CD4-positive, alpha-beta T cell (primary cell): Measurements from ENCODE around the gene TSC2. TPM values are rescaled to one million over a fixed set of nuclear protein-coding genes. Genes with fewer than 3 reads are reported as not detected.

Experiments
- ATAC-seq: fragments of 200-7000 bp; cut with Tn5 transposase; one replicate; pipeline ENCODE4 v1.10.0; 2022; ENCODE audit warnings: mild to moderate bottlenecking; ENCODE audit not compliant: poor library complexity
- CTCF ChIA-PET: fragments of 350-600 bp; sonication (Branson Sonifier 250); formaldehyde crosslinking; loops from one replicate; lab custom pipeline; 2021; ENCODE audit warnings: antibody characterized with exemption, inconsistent platforms; lab: Charles Lee
- POLR2A ChIA-PET: fragments of 350-600 bp; sonication (Branson Sonifier 250); formaldehyde crosslinking; loops from one replicate; lab custom pipeline; 2021; ENCODE audit warnings: antibody characterized with exemption, inconsistent platforms; lab: Charles Lee
- DNase-seq, 14 experiments: peaks; one replicate each; pipeline ENCODE4 v3.0.0-alpha.2; 2013 to 2020; ENCODE audit warnings: mixed read lengths in 2 of 14
- H3K27ac ChIP-seq, 2 donors: one replicate each; pipeline versions ENCODE4 v1.5.1 to v1.7.0; 2013; ENCODE audit warnings: low read length in 2 of 2, low read depth in 1 of 2, mild to moderate bottlenecking in 1 of 2
- H3K27me3 ChIP-seq, 2 experiments: 1 replicate in 1 of 2; 2 replicates in 1 of 2; pipeline versions ENCODE4 v1.6.1 to v1.7.0; 2013; ENCODE audit warnings: low read length in 2 of 2, control low read depth in 1 of 2, mild to moderate bottlenecking in 1 of 2, moderate library complexity in 1 of 2; ENCODE audit not compliant: insufficient read depth in 2 of 2, control insufficient read depth in 1 of 2
- H3K36me3 ChIP-seq: one replicate; pipeline ENCODE4 v1.6.1; 2013; ENCODE audit warnings: low read length, control low read depth; ENCODE audit not compliant: insufficient read depth
- H3K4me1 ChIP-seq: one replicate; pipeline ENCODE4 v1.6.1; 2013; ENCODE audit warnings: low read length, control low read depth; ENCODE audit not compliant: insufficient read depth
- H3K4me3 ChIP-seq: one replicate; pipeline ENCODE4 v1.5.1; 2013; ENCODE audit warnings: mild to moderate bottlenecking, low read length, moderate library complexity
- H3K9me3 ChIP-seq, 2 experiments: 1 replicate in 1 of 2; 2 replicates in 1 of 2; pipeline versions ENCODE4 v1.6.1 to v1.7.0; 2013; ENCODE audit warnings: low read length in 2 of 2, mild to moderate bottlenecking in 2 of 2, control low read depth in 1 of 2, moderate library complexity in 1 of 2; ENCODE audit not compliant: control insufficient read depth in 1 of 2, insufficient read depth in 1 of 2
- H3K27ac Mint-ChIP-seq: one replicate; pipeline ENCODE4 v1.8.0; 2020; ENCODE audit warnings: mixed read lengths
- H3K27me3 Mint-ChIP-seq: one replicate; pipeline ENCODE4 v1.8.0; 2021; ENCODE audit warnings: mixed read lengths
- H3K36me3 Mint-ChIP-seq: one replicate; pipeline ENCODE4 v1.8.0; 2021; ENCODE audit warnings: low read depth, mixed read lengths
- H3K4me1 Mint-ChIP-seq: one replicate; pipeline ENCODE4 v1.8.0; 2021; ENCODE audit warnings: low read depth, mixed read lengths
- H3K4me3 Mint-ChIP-seq: one replicate; pipeline ENCODE4 v1.8.0; 2020; ENCODE audit warnings: mild to moderate bottlenecking, mixed read lengths
- H3K9me3 Mint-ChIP-seq: one replicate; pipeline ENCODE4 v1.8.0; 2020; ENCODE audit warnings: mixed read lengths
- CTCF ChIP-seq: fragments of 200-600 bp; IDR thresholded peaks from one replicate; pipeline ENCODE4 v1.8.0; 2022; ENCODE audit warnings: antibody characterized with exemption, mild to moderate bottlenecking
- intact Hi-C, 2 experiments: fragments of 100-400 bp; cut with DNase I in 1 of 2; cut with micrococcal nuclease in 1 of 2; formaldehyde crosslinking; loops; one replicate each; pipeline versions ENCODE4 v1.15.1 to v1.9.0; 2023 to 2025; cut with DNase I, micrococcal nuclease
- total RNA-seq, 174 experiments: library from RNA in 2 of 174; stranded (reverse) in 2 of 174; gene quantifications; one replicate each; pipeline ENCODE4 v1.2.3 and lab custom pipeline; 2021 to 2026

Gene TSC2
- total RNA-seq, 2 experiments from 2014 or later = 83.0 to 85.0 TPM

DNA sequence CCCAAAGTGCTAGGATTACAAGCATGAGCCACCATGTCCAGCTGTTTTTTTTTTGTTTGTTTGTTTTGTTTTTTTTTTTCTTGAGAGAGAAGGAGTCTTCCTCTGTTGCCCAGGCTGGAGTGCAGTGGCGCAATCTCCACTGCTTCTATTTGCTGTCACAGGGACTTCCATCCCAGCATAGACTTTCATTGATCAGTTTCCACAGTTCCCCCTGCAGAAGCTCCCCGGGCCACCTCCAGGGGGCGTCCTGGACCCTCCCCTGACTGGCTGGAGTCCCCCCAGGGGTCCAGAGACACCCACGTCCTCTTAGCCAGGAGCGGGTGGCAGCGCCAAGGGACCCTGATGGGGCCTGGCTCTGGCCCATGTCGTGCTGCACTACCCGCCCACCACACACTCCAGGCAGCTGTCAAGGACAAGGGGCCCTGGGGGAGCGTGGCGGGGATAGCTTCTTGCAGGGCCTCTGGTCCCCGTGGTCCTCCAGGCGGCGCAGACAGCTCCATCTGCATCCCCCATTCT, 31.3 kb upstream of the TSC2 start:
- no peak for ATAC-seq
- Mint-ChIP-seq H3K4me3 (no peak overlapping the region), H3K36me3 (no peaks in the 10 kb centered on the region), H3K4me1 (no peaks in the 10 kb centered on the region), H3K9me3 (no peaks in the 10 kb centered on the region), H3K27me3 (peaks cover 14% of the 10 kb centered on the region), H3K27ac (no peak overlapping the region)
- ChIA-PET POLR2A (interaction anchor here (1.2 kb wide), 1 partner anchor 139 kb away, joined by 3 read pairs; the partner anchor contains the start of gene TRAF7), CTCF (interaction anchor here (1.1 to 1.5 kb wide), 5 partner anchors 12 to 139 kb away, joined by 3 to 8 read pairs (median 7); partner anchors contain the start of gene TRAF7)
- H3K9me3 ChIP-seq = no peaks in the 10 kb centered on the region
- no peaks in the 10 kb centered on the region for H3K36me3 ChIP-seq
- no peak overlapping the region for H3K4me3 ChIP-seq
- intact Hi-C loops = no loop called here
- H3K27me3 ChIP-seq = peaks cover 20 to 22% of the 10 kb centered on the region in 2 experiments
- peaks cover 15% of the 10 kb centered on the region for H3K4me1 ChIP-seq
- no peak overlapping the region for H3K27ac ChIP-seq
- TF ChIP-seq CTCF = peak; percentile 33
- peak in 3 of 14 experiments; percentile 43 to 49 (median 46) for DNase-seq

DNA sequence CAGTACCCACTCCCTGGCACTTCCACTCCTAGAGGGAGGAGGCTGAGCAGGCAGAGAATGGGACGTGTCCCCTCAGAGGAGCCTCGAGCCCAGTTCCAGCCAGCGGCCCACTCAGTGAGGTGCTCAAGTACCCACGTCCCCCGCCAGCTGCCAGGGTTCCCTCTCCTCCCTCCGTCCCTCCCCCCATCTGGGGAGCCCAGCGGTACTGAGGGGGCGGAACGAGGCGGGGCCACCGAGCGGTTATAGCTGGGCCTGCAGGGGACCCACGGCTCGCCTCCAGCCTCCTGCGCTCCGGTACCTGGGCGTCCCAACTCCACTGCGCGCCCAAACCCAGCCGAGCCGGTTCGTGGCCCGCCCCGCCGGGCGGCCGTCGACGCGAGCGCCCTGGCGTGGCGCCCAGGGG, 28.3 kb upstream of the TSC2 start, which contains the start of gene NPW:
Gene NPW (plus strand): TSS at position 268 of the 403 bp plus-strand sequence.
- Histone ChIP-seq H3K4me3 (no peak within 1 kb of the TSS), H3K4me1 (peaks cover 35% of the 10 kb centered on the region), H3K36me3 (no peaks in the 10 kb centered on the region), H3K9me3 (no peaks in the 10 kb centered on the region), H3K27me3 (peaks cover 23 to 33% of the 10 kb centered on the region in 2 experiments), H3K27ac (no peak within 1 kb of the TSS)
- CTCF ChIA-PET = interaction anchor here (1.5 kb wide), 1 partner anchor 121 kb away, joined by 3 read pairs; no protein-coding TSS in a partner anchor
- ATAC-seq (no peak), DNase-seq (peak in 2 of 14 experiments; percentile 23 to 49)
- TF ChIP-seq CTCF = no peak
- intact Hi-C loops = no loop called here
- Mint-ChIP-seq H3K27me3 (peaks cover 29% of the 10 kb centered on the region), H3K4me1 (peaks cover 13% of the 10 kb centered on the region), H3K4me3 (peak within 1 kb of the TSS; percentile 34), H3K27ac (no peak within 1 kb of the TSS), H3K9me3 (no peaks in the 10 kb centered on the region), H3K36me3 (no peaks in the 10 kb centered on the region)
- POLR2A ChIA-PET = no interaction called here

DNA sequence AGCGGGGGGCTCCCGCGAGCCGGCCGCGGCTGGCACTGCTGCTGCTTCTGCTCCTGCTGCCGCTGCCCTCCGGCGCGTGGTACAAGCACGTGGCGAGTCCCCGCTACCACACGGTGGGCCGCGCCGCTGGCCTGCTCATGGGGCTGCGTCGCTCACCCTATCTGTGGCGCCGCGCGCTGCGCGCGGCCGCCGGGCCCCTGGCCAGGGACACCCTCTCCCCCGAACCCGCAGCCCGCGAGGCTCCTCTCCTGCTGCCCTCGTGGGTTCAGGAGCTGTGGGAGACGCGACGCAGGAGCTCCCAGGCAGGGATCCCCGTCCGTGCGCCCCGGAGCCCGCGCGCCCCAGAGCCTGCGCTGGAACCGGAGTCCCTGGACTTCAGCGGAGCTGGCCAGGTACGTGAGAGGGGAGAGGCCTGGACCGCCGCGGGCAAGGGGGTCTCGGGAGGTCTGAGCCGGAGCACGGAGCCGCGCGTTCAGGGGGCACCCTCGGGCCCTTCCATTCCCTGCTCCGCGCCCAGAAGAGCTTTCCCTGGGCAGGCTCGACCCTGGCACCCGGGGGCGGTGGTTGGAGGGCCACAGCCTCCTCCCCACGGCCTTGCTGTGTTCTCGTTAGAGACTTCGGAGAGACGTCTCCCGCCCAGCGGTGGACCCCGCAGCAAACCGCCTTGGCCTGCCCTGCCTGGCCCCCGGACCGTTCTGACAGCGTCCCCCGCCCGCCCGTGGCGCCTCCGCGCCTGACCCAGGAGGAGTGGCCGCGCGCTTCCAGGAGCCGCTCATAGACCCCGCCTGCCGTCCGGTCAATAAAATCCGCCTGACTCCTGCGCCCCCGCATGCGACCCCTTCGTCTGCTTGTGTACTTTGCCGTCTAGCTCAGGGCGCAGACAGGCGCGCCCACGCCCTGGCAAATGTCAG, 27.6 kb upstream of the TSC2 start:
- intact Hi-C loops = loop anchor here in 1 of 2 experiments (10.0 kb wide), 1 partner anchor 235 kb away; the partner anchor contains the start of gene ECI1

More for the DNA sequence above, 27.6 kb upstream of the TSC2 start:
- H3K36me3 Mint-ChIP-seq = no peaks in the 10 kb centered on the region
- H3K27ac Mint-ChIP-seq = no peak overlapping the region
- H3K4me3 Mint-ChIP-seq = no peak overlapping the region
- no peak overlapping the region for H3K4me3 ChIP-seq
- no peaks in the 10 kb centered on the region for H3K9me3 ChIP-seq
- H3K4me1 Mint-ChIP-seq = peaks cover 13% of the 10 kb centered on the region
- ATAC-seq (no peak), DNase-seq (no peak)
- no peaks in the 10 kb centered on the region for H3K36me3 ChIP-seq
- peaks cover 35% of the 10 kb centered on the region for H3K4me1 ChIP-seq
- ChIA-PET CTCF (interaction anchor here (1.5 kb wide), 1 partner anchor 120 kb away, joined by 3 read pairs; no protein-coding TSS in a partner anchor), POLR2A (interaction anchor here (1.4 kb wide), 1 partner anchor 135 kb away, joined by 6 read pairs; the partner anchor contains the start of gene TRAF7)
- H3K9me3 Mint-ChIP-seq = no peaks in the 10 kb centered on the region
- no peak overlapping the region for H3K27ac ChIP-seq
- peaks cover 23 to 33% of the 10 kb centered on the region in 2 experiments for H3K27me3 ChIP-seq
- TF ChIP-seq CTCF = no peak
- H3K27me3 Mint-ChIP-seq = peaks cover 29% of the 10 kb centered on the region
